Neuronal stem cell (in vitro differentiated cells): ENCODE results near the gene TEX44.
A peak's percentile ranks its signal among the peaks of the same experiment; 100 is the strongest.

Experiments used
- DNase-seq: peaks from one replicate; pipeline ENCODE4 v3.0.0-alpha.2; 2013; ENCODE audit warnings: low spot score
- H2AFZ ChIP-seq: one replicate; pipeline ENCODE4 v1.6.1; 2013; ENCODE audit warnings: mild to moderate bottlenecking, low read length, inconsistent platforms
- H2AK5ac ChIP-seq: 2 replicates; pipeline ENCODE4 v1.6.1; 2013; ENCODE audit warnings: low read depth, mild to moderate bottlenecking, inconsistent platforms, low read length, moderate library complexity, mixed read lengths
- H2BK120ac ChIP-seq: 2 replicates; pipeline ENCODE4 v1.6.1; 2013; ENCODE audit warnings: low read depth, mild to moderate bottlenecking, inconsistent platforms, low read length, moderate library complexity, mixed read lengths
- H2BK12ac ChIP-seq: one replicate; pipeline ENCODE4 v1.6.1; 2013; ENCODE audit warnings: low read length, inconsistent platforms
- H2BK15ac ChIP-seq: 2 replicates; pipeline ENCODE4 v1.6.1; 2013; ENCODE audit warnings: mild to moderate bottlenecking, low read length, inconsistent platforms, mixed read lengths
- H2BK5ac ChIP-seq: one replicate; pipeline ENCODE4 v1.6.1; 2013; ENCODE audit warnings: inconsistent platforms, mild to moderate bottlenecking, low read length, moderate library complexity
- H3K14ac ChIP-seq: one replicate; pipeline ENCODE4 v1.6.1; 2013; ENCODE audit warnings: low read length, inconsistent platforms
- H3K18ac ChIP-seq: 2 replicates; pipeline ENCODE4 v1.6.1; 2013; ENCODE audit warnings: low read length, inconsistent platforms
- H3K23ac ChIP-seq: 2 replicates; pipeline ENCODE4 v1.6.1; 2013; ENCODE audit warnings: low read depth, mild to moderate bottlenecking, mixed read lengths, low read length, inconsistent platforms; ENCODE audit not compliant: poor library complexity
- H3K27ac ChIP-seq: replicated peaks from 3 replicates; pipeline ENCODE4 v1.5.1; 2013; ENCODE audit warnings: low read length, inconsistent platforms
- H3K27me3 ChIP-seq, 3 experiments: 2 replicates each; pipeline ENCODE4 v1.6.1; 2013; ENCODE audit warnings: low read length in 3 of 3, mild to moderate bottlenecking in 2 of 3, inconsistent platforms in 1 of 3, low read depth in 1 of 3, mixed read lengths in 1 of 3, moderate library complexity in 1 of 3; ENCODE audit not compliant: control insufficient read depth in 3 of 3, insufficient read depth in 3 of 3
- H3K36me3 ChIP-seq, 2 donors: replicated peaks in 1 of 2; 2 replicates each; pipeline ENCODE4 v1.6.1; 2013; ENCODE audit warnings: low read length in 2 of 2; ENCODE audit not compliant: control insufficient read depth in 2 of 2, insufficient read depth in 2 of 2
- H3K4ac ChIP-seq: 2 replicates; pipeline ENCODE4 v1.6.1; 2013; ENCODE audit warnings: inconsistent platforms, mild to moderate bottlenecking, low read length, moderate library complexity
- H3K4me1 ChIP-seq, 2 donors: 1 replicate in 1 of 2; 2 replicates in 1 of 2; pipeline ENCODE4 v1.6.1; 2013; ENCODE audit warnings: low read length in 2 of 2, low read depth in 1 of 2; ENCODE audit not compliant: control insufficient read depth in 2 of 2, insufficient read depth in 1 of 2
- H3K4me2 ChIP-seq: one replicate; pipeline ENCODE4 v1.6.1; 2013; ENCODE audit warnings: mild to moderate bottlenecking, low read length, inconsistent platforms; ENCODE audit not compliant: insufficient read depth, poor library complexity, severe bottlenecking
- H3K4me3 ChIP-seq, 2 donors: 2 replicates each; pipeline ENCODE4 v1.5.1; 2013; ENCODE audit warnings: low read length in 2 of 2, mild to moderate bottlenecking in 2 of 2, inconsistent platforms in 1 of 2, moderate library complexity in 1 of 2
- H3K79me1 ChIP-seq: one replicate; pipeline ENCODE4 v1.6.1; 2013; ENCODE audit warnings: low read depth, mild to moderate bottlenecking, inconsistent platforms, low read length, moderate library complexity
- H3K9ac ChIP-seq: one replicate; pipeline ENCODE4 v1.6.1; 2013; ENCODE audit warnings: mild to moderate bottlenecking, low read depth, low read length, inconsistent platforms; ENCODE audit not compliant: poor library complexity
- H3K9me3 ChIP-seq, 2 donors: replicated peaks in 1 of 2; 2 replicates each; pipeline versions ENCODE3 to v1.6.1; 2013; ENCODE audit warnings: low read length in 2 of 2, mild to moderate bottlenecking in 2 of 2, inconsistent platforms in 1 of 2, low read depth in 1 of 2, mixed read lengths in 1 of 2, moderate library complexity in 1 of 2; ENCODE audit not compliant: control insufficient read depth in 2 of 2, insufficient read depth in 1 of 2
- H4K8ac ChIP-seq: one replicate; pipeline ENCODE4 v1.6.1; 2013; ENCODE audit warnings: low read depth, mild to moderate bottlenecking, inconsistent platforms, low read length, moderate library complexity
- H4K91ac ChIP-seq: one replicate; pipeline ENCODE4 v1.6.1; 2013; ENCODE audit warnings: low read length, low read depth, mild to moderate bottlenecking, inconsistent platforms; ENCODE audit not compliant: poor library complexity
- WGBS, 2 donors: extraction: QIAGEN DNeasy Blood & Tissue Kit; methylation state at CpG; one replicate each; pipeline ENCODE4 v1.1.7; 2013; ENCODE audit warnings: missing lambda C conversion rate in 2 of 2, mixed read lengths in 1 of 2; ENCODE audit not compliant: insufficient read length in 2 of 2, insufficient replicate concordance in 1 of 2; ENCODE audit errors: extremely low coverage in 2 of 2; 5-methylcytosine and 5-hydroxymethylcytosine counted together

TEX44 gene

GRCh38 chr2:231547315-231548110, 45.2 kb upstream of the TEX44 start:
- Histone ChIP-seq H3K23ac (no peak overlapping the region), H3K9me3 (peaks cover 2 to 14% of the 10 kb centered on the region in 2 donors), H2BK120ac (no peak overlapping the region), H3K4me1 (no peaks in the 10 kb centered on the region), H4K8ac (no peak overlapping the region), H2BK12ac (no peak overlapping the region), H2AK5ac (no peak overlapping the region), H2BK15ac (no peak overlapping the region), H3K4me2 (no peak overlapping the region), H2AFZ (no peak overlapping the region), H3K27me3 (peaks cover 0 to 3% (median 0%) of the 10 kb centered on the region in 3 experiments), H4K91ac (no peak overlapping the region), H3K14ac (no peak overlapping the region), H3K4ac (no peak overlapping the region), H3K79me1 (no peaks in the 10 kb centered on the region), H3K27ac (no peak overlapping the region), H3K9ac (no peak overlapping the region), H3K18ac (no peak overlapping the region), H2BK5ac (no peak overlapping the region), H3K4me3 (no peak overlapping the region), H3K36me3 (no peaks in the 10 kb centered on the region)
- WGBS, 2 donors, result no CpG with 5 or more reads among the region's 12 CpGs
- DNase-seq, result no peak

- Histone ChIP-seq H2BK5ac (no peak overlapping the region), H4K91ac (no peak overlapping the region), H2AK5ac (no peak overlapping the region), H3K23ac (no peak overlapping the region), H3K9me3 (peaks cover 0 to 4% of the 10 kb centered on the region in 2 donors), H2AFZ (no peak overlapping the region), H3K18ac (peak overlapping the region; percentile 31), H3K4me1 (no peaks in the 10 kb centered on the region), H2BK15ac (peak overlapping the region; percentile 2), H4K8ac (no peak overlapping the region), H3K27me3 (peaks cover 0 to 3% (median 0%) of the 10 kb centered on the region in 3 experiments), H3K79me1 (no peaks in the 10 kb centered on the region), H3K4me2 (no peak overlapping the region), H3K4ac (no peak overlapping the region), H3K4me3 (no peak overlapping the region), H3K14ac (no peak overlapping the region), H2BK12ac (no peak overlapping the region), H2BK120ac (no peak overlapping the region), H3K36me3 (no peaks in the 10 kb centered on the region), H3K9ac (no peak overlapping the region), H3K27ac (no peak overlapping the region)
- WGBS, 2 donors, result no CpG with 5 or more reads among the region's 3 CpGs
- DNase-seq, result no peak
Measured at GRCh38 chr2:231548752-231549151, 43.9 kb upstream of the TEX44 start.

DNA sequence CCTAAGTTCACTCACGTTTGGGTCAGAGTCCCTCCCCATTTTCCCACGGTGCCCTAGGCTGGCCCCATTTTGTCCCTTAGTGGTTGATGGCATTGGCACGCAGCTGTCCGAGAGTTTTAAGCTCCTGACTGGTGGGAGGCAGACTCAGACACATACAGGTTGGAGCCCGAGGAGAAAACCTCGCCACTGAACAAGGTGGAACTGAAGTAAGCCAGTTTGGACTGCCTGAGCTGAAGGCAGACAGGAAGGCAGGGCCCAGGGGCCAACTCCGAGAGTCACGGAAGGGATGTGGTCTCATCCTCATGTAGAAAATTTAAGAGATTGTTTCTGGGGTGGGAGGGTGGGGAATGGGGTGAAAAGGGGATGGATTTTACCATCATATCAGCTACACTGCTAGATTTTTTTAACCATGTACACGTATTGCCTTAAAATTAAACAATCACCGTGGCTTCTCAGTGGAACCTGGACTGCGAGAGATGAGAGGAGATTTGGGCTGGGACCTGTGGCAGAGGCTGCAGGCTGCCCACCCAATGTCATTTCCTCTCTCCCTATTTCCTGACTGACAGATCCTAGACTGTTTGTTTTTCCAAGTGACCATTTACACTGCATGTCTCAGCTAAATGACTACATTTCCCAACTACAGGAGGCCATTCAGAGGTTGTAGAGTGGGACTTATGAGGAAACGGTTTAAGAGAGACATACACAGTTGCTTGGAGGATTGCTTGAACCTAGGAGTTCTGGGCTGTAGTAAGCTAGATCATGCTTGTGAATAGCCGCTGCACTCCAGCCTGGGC, 43.0 kb upstream of the TEX44 start:
- Histone ChIP-seq H3K9me3 (peaks cover 0 to 4% of the 10 kb centered on the region in 2 donors), H4K91ac (no peak overlapping the region), H3K18ac (no peak overlapping the region), H3K27me3 (peaks cover 0 to 3% (median 0%) of the 10 kb centered on the region in 3 experiments), H2BK12ac (no peak overlapping the region), H4K8ac (no peak overlapping the region), H3K4me2 (no peak overlapping the region), H3K79me1 (no peaks in the 10 kb centered on the region), H2BK5ac (no peak overlapping the region), H2BK120ac (no peak overlapping the region), H2AFZ (no peak overlapping the region), H3K27ac (no peak overlapping the region), H3K14ac (no peak overlapping the region), H2AK5ac (no peak overlapping the region), H2BK15ac (no peak overlapping the region), H3K23ac (no peak overlapping the region), H3K4ac (no peak overlapping the region), H3K4me3 (no peak overlapping the region), H3K9ac (no peak overlapping the region), H3K36me3 (no peaks in the 10 kb centered on the region), H3K4me1 (no peaks in the 10 kb centered on the region)
- DNase-seq, result no peak
- WGBS, 2 donors, result no CpG with 5 or more reads among the region's 13 CpGs

DNA sequence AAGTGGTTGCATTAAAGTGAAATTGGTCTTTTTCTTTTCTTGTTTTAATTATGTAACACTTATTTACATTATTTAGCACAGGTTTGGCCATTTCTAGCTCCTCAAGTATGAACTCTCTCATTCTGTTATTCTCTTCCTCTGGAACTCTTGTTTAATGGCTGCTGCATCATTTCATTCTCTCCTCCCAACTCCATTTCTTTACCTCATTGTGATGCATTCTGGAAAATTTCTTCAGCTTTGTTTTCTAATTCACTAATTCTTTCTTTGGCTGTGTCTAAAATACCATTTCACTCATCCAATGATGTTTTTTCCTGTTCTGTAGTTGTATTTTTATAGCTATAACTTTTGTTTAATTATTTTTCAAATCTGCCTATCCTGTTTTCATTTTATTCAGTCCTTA, 39.9 kb upstream of the TEX44 start:
- H2BK12ac ChIP-seq, result no peak overlapping the region
- no peak overlapping the region for H3K4me3 ChIP-seq
- peaks cover 0 to 4% of the 10 kb centered on the region in 2 donors for H3K9me3 ChIP-seq
- no peak overlapping the region for H4K91ac ChIP-seq
- H2BK15ac ChIP-seq, result no peak overlapping the region
- H3K27ac ChIP-seq, result no peak overlapping the region
- no peak overlapping the region for H4K8ac ChIP-seq
- H3K4ac ChIP-seq, result no peak overlapping the region
- H2AFZ ChIP-seq, result no peak overlapping the region
- H3K79me1 ChIP-seq, result no peaks in the 10 kb centered on the region
- H2BK5ac ChIP-seq, result no peak overlapping the region
- H2AK5ac ChIP-seq, result no peak overlapping the region
- H3K27me3 ChIP-seq, result peaks cover 0 to 3% (median 0%) of the 10 kb centered on the region in 3 experiments
- H3K4me1 ChIP-seq, result peaks cover 0 to 4% of the 10 kb centered on the region in 2 donors
- H3K23ac ChIP-seq, result no peak overlapping the region
- no peak overlapping the region for H3K9ac ChIP-seq
- H3K36me3 ChIP-seq, result no peaks in the 10 kb centered on the region
- no peak overlapping the region for H3K18ac ChIP-seq
- H3K14ac ChIP-seq, result no peak overlapping the region
- no peak overlapping the region for H3K4me2 ChIP-seq
- no peak for DNase-seq
- no peak overlapping the region for H2BK120ac ChIP-seq
